ENCODE measurements around the gene REST.
"Not testable (repeated sequence)": the region's sequence is repeated elsewhere in the genome, so short reads cannot be mapped to it uniquely, and the experiment has no call there.

Gene REST

GRCh38 chr4:56907489-56908205 is at the start of gene REST:
Gene REST (plus strand): TSS chr4:56907900. CDS start chr4:56910639, 2,739 bp downstream.
- peak; percentile 57 for DNase-seq

DNA sequence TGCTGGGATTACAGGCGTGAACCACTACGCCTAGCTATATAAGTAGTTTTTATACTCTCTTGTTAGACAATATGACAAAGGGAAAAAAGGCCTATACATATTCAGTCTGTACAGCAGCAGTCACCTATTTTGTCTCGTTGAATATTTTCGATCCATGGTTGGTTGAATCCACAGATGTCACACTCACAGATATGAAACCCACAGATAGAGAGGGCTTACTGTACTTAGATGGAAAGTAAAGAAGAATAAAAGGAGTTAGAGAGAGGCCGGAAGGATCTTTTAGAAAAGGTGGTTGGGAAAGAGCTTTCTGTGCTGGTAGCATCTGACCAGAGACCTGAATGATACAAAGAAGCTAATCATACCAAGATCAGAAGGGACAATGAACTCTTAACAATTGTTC is 47.9 kb upstream of the REST start:
- DNase-seq: no peak

DNA sequence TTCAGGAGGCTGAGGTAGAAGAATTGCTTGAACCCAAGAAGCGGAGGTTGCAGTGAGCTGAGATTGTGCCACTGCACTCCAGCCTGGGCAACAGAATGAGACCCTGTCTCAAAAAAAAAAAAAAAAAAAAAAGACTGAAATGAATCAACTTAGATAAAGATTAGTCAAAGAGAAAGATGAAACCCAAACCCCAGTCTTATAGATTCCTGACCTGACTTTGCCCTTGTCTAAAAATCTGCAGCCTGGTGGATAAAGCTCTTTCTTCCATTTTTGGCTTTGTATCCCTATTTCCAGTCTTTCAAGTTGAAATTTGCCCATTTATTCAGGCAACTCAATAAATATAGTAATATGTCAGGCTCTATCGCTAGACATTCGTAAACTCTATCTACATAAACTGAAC is 46.9 kb upstream of the REST start:
- no peak for DNase-seq

DNA sequence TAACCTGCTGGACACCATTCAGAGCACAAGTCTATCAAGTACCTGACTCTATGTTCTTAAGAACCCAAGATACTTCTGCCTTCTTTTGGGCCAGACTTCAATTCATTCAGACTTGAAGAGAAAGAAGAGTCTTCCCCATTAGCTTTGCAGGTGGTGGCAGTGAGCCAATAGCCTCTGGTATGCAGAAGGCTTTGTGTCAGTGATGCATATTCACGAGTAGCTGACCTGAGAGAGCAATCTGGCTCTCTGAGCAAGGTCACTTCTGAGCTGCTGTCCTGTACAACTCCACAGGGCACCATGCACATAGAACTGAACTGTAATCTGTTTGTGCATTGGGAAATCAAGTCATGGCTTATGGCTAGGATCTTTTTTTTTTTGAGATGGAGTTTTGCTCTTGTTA is 46.3 kb upstream of the REST start:
- DNase-seq: no peak

DNA sequence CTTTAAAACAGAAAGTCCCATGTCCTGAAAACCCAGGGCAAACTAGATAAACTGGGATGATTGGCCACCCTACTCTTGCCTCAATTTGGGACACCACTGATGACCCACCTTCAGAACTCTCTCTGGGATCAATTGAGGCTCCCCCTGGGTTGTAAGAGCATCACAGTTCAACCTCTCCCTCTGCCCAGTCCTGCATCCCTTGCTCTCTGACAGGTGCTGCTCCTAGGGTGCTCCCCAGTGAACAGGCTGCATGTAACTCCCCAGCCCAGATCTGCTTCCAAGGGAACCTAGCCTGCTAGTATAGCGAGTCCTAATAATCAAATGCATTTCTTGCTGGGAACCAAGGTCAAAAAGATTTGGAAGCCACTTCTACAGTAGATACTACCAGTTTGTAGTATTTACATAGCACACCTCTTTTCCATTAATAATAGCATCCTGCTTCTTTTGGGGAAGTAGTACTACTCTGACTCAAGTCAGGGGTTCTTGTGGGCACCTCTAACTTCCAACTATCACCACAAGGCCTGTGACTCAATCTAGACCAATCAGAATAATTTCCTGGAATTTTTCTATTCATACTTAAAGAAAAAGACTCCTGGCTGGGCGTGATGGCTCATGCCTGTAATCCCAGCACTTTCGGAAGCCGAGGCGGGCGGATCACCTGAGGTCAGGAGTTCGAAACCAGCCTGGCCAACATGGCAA is 44.1 kb upstream of the REST start:
- no peak for DNase-seq

GRCh38 chr4:56870946-56871345 is 36.8 kb upstream of the REST start:
- DNase-seq: peak; percentile 44

DNA sequence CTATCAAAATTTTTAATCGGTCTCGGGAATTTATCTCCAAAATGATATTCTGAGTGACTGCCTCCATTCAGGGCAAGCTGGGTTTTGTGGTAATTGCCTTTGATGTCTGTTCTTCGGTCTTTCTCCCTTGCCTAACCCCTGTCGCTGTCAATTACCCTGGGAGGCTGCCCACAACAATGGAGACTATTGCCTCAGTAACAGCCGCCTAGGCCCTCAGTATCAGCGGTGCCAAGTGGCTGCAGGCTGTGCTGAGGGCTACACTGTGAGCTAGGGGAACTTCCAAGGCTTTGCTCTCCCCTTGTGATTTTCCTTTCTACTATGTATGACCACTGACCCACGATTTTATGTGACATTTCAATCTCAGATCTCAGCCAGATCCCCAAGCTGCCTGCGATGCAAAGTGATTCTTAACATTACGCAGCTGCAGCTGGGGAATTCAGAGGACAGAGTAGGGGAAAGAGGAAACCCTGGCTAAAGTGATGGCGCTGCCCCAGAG is 36.3 kb upstream of the REST start:
- peak; percentile 56 for DNase-seq

GRCh38 chr4:56874166-56874565 is 33.5 kb upstream of the REST start:
- DNase-seq: no peak

DNA sequence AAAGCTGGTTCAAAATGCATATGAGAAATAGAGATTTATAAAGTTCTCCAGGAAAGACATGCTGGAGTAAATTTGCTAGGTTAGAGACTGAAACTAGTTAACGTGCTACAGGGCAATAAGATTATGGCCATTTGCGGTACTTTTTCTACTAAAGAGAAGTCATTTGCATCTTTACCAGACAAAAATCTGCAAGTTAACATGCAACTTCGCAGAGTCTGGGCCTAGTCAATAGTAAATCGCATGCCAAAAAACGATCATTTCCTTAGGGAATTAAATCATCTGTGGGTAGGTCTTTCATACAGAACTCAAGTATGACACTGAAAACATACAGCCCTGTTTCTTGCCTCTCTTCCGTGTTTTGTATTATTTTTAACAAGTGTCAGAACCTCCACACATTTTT is 32.8 kb upstream of the REST start:
- no peak for DNase-seq

- no peak for DNase-seq
Measured at GRCh38 chr4:56876264-56876663, 31.4 kb upstream of the REST start.

- no peak for DNase-seq
Measured at GRCh38 chr4:56879996-56880395, 27.7 kb upstream of the REST start.

GRCh38 chr4:56880572-56880971 is 27.1 kb upstream of the REST start:
- no peak for DNase-seq

DNA sequence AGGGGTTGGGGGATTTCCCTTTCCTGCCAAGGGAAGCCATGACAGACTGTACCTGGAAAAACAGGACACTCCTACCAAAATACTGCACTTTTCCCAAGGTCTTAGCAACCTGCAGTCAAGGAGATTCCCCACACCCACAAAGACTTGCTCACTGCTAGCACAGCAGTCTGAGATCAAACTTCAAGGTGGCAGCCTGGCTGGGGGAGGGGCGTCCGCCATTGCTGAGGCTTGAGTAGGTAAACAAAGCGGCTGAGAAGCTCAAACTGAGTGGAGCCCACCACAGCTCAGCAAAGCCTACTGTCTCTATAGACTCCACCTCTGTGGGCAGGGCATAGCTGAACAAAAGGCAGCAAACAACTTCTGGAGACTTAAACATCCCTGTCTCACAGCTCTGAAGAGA is 23.2 kb upstream of the REST start:
- DNase-seq: not testable (repeated sequence)

DNA sequence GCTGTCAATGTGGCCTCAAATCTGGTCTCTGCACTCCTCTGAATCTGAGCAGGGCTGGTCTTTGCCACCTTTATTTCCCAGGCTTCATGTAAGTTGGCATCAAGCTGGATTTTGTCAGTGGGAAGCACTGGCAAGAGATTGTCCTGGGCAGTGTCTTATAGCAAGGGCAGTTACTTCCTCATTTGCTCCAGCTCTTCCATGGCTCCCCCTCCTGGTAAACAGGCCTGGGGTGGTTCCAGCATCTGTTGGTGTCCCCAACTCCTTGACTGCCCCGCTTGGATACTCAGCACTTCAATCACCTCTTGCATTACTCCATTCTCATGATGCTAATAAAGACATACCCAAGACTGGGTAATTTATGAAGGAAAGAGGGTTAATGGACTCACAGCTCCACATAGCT is 15.0 kb upstream of the REST start:
- DNase-seq: no peak

DNA sequence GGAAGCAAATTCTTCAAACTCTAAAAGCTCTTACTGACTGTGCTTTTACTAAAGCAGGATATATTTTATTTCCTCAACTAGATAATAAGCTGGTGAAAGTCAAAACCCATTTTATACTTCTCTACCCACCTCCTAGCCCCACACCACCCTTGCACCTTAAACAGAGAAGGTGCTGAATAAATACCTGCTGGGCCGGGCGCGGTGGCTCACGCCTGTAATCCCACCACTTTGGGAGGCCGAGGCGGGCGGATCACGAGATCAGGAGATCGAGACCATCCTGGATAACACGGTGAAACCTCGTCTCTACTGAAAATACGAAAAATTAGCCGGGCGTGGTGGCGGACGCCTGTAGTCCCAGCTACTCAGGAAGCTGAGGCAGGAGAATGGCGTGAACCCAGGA is 9.9 kb upstream of the REST start:
- not testable (repeated sequence) for DNase-seq

- DNase-seq: not testable (repeated sequence)
Measured at GRCh38 chr4:56900186-56900585, 7.5 kb upstream of the REST start.

- no peak for DNase-seq
Measured at GRCh38 chr4:56902703-56903102, 5.0 kb upstream of the REST start.

- no peak for DNase-seq
Measured at GRCh38 chr4:56905796-56906195, 1.9 kb upstream of the REST start.

GRCh38 chr4:56906489-56907393 is 959 bp upstream of the REST start:
- DNase-seq: no peak

DNA sequence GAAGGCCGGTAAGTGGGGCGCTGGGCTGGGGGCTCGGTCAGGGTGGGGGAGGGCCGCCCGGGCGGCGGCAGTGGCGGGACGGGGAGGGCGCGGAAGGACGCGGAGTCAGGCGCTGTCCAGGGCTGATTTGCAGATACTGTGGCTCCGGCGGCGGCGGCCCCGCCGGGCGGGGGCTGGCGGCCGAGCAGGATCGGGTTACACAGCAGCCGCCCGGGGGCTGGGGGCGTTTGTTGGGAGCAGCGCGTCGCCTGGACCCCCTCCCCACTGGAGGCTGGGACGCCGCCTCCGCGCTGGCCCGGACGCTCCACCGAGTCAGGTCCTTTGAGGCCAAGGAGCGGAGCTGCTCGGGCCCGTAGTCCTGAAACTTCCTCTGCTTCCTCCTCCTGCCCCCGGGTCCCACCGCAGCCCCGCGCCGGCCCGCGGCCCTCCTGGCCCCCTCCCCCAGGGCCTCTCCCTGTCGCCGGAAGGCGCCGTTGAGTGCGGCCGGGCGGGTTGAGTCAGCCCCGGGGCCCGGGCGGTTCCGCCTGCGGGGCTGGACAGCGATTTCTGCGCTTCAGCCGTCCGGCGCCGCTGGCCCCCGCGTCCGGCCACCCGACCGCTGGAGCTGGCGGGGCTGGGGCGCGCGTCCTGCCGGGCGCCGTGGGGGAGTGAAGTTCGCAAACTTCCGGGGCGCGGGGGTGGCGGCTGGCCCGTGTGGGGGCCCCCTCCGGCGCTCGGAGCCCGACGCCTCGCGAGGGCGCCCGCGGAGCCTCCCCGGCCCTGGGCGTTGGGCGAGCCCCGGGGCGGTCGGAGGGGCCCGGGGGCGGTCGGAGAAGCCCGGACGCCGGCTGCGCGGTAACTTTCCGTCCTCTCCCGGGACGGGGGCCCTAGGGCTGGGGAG is 746 bp downstream of the REST start:
- DNase-seq: no peak

DNA sequence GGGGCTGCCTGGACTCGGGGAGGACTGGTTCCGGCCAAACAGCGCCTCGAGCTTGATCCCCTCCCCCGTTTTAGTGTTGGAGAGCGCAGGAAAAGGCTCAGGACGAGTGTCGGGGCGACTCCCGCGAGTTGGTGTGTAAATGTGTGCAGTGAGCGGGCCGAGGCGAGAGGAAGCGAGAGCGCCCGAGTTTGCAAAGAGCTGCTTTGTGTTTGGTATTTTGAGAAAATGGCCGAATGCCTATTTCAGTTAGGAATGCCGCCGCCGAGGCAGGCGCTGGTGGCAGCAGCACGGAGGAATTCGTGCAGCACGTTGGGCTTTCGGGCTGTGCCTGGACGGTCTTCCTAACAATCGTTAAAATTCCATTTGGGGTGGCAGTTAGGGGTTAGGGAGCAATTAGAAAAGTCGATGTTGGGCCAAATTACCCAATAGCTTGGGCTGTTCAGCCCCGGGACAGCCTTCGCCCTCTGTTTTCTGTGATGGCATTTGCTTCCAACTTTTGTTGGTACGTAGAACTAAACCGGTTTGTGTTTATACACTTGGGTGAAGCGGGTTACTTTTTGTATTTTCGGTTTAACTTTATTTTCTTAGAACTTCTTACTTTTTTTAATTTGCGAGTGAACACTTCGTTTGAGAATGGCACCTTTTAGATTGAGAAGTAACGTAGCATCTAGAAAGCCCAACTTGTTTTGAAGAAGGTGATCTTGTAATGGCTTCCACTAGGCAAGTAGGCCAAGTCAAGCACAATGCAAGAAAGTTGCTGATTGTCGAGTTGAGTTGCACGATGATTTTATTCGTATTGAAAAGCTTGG is 1.6 kb downstream of the REST start:
- DNase-seq: no peak

Data from NCI-H2029 (cell line).